ENCODE measurements around the gene DNAJC18.

- TF ChIP-seq, protein P1, sequence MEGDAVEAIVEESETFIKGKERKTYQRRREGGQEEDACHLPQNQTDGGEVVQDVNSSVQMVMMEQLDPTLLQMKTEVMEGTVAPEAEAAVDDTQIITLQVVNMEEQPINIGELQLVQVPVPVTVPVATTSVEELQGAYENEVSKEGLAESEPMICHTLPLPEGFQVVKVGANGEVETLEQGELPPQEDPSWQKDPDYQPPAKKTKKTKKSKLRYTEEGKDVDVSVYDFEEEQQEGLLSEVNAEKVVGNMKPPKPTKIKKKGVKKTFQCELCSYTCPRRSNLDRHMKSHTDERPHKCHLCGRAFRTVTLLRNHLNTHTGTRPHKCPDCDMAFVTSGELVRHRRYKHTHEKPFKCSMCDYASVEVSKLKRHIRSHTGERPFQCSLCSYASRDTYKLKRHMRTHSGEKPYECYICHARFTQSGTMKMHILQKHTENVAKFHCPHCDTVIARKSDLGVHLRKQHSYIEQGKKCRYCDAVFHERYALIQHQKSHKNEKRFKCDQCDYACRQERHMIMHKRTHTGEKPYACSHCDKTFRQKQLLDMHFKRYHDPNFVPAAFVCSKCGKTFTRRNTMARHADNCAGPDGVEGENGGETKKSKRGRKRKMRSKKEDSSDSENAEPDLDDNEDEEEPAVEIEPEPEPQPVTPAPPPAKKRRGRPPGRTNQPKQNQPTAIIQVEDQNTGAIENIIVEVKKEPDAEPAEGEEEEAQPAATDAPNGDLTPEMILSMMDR (tag by site-specific recombination; IDR thresholded peaks at IDR 0.05), result no peak
- TF ChIP-seq ZNF621 (tag by site-specific recombination; IDR thresholded peaks at IDR 0.05), result no peak
- no peak for TF ChIP-seq ZFP37 (tag by site-specific recombination; IDR thresholded peaks at IDR 0.05)
- no peak for TF ChIP-seq ZBTB21 (tag by site-specific recombination; IDR thresholded peaks at IDR 0.05)
Measured at GRCh38 chr5:139361835-139362429, 77.4 kb downstream of the DNAJC18 start.

All from HEK293 (cell line).